Activated CD8-positive, alpha-beta memory T cell treated with anti-CD3 and anti-CD28 coated beads for 36 hours (primary cell): Measurements from ENCODE around the gene CD79B. TPM values are rescaled to one million over a fixed set of nuclear protein-coding genes. Genes with fewer than 3 reads are reported as not detected.
"Not testable (repeated sequence)": the region's sequence is repeated elsewhere in the genome, so short reads cannot be mapped to it uniquely, and the experiment has no call there.

Experiments
- CTCF ChIA-PET: fragments of 350-600 bp; sonication (Branson Sonifier 250); formaldehyde crosslinking; loops from one replicate; lab custom pipeline; 2021; ENCODE audit warnings: antibody characterized with exemption; lab: Charles Lee
- POLR2A ChIA-PET: fragments of 350-600 bp; sonication (Branson Sonifier 250); formaldehyde crosslinking; loops from one replicate; lab custom pipeline; 2021; ENCODE audit warnings: antibody characterized with exemption; lab: Charles Lee
- total RNA-seq, 2 experiments: library from RNA; stranded (reverse); gene quantifications; one replicate each; pipeline ENCODE4 v1.2.3, GENCODE V29; 2021

CD79B gene
- total RNA-seq, 2 experiments from 2014 or later = 23.4 to 23.9 TPM

DNA sequence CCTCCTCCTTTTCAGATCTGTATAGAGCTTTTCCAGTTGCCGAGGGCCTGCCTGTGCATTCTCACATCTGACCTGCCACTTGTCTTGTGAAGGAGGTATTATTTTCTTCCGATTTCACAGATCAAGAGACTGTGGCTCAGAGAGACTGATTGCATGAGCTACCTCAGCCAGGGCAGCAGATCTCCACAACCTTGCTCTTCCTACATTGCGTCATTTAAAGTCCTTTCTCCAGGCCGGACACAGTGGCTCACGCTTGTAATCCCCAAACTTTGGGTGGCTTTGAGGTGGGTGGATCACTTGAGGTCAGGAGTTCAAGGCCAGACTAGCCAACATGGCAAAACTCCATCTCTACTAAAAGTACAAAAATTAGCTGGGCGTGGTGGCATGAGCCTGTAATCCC, 12.1 kb downstream of the CD79B start:
- CTCF ChIA-PET = interaction anchor here (0.7 to 3.6 kb wide), 19 partner anchors 8 to 213 kb away, joined by 3 to 36 read pairs (median 5); partner anchors contain the start of genes CSHL1 and PRR29
- POLR2A ChIA-PET = not testable (repeated sequence)

GRCh38 chr17:63919311-63919723, 12.8 kb downstream of the CD79B start:
- ChIA-PET CTCF (interaction anchor here (0.6 to 3.6 kb wide), 26 partner anchors 8 to 218 kb away, joined by 3 to 36 read pairs (median 5); partner anchors contain the start of genes CD79B, CSHL1, ICAM2 and PRR29), POLR2A (no interaction called here)

DNA sequence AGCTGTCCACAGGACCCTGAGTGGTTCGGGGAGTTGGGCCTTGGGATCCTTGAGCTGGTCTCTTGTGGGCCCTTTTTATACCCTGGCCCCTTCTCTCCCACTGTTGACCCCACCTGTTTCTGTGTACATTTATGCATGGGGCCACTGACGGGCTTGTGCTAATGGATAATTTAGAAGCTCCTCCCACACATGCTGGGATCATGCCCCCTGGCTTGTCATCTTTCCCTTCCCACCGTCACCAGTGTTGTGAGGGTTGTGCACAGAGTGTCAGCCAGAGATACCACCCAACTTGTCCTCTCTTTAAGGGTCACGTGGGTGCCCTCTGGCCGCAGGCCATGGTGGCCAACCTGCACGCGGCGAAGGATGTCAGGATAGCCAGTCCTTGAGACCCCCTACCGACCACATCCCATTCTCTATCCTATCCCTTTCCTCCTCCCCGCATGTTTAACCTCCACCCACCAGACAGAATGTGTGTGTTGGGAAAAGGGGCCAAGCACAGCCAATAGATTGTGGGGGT, 13.3 kb downstream of the CD79B start, which contains the start of gene GH1:
Gene GH1, minus strand, starts transcription at position 51 of the 517 bp plus-strand sequence. CDS start 63 bp downstream, outside the sequence.
- POLR2A ChIA-PET = not testable (repeated sequence)
- CTCF ChIA-PET = interaction anchor here (0.6 to 3.6 kb wide), 27 partner anchors 8 to 218 kb away, joined by 3 to 36 read pairs (median 5); partner anchors contain the start of genes CD79B, CSHL1 and ICAM2

DNA sequence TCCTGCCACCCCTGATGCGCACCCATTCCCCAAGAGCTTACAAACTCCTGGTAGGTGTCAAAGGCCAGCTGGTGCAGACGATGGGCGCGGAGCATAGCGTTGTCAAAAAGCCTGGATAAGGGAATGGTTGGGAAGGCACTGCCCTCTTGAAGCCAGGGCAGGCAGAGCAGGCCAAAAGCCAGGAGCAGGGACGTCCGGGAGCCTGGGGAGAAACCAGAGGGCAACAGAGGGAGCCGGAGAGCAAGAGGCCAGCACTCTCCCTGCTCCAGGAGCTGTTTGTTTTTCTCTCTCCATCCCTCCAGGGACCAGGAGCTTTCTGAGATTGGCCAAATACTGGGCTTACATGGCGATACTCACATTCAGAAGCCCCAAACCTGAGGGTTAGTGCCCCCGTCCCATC, 13.8 kb downstream of the CD79B start:
- ChIA-PET CTCF (interaction anchor here (0.6 to 3.6 kb wide), 12 partner anchors 14 to 215 kb away, joined by 3 to 36 read pairs (median 12); partner anchors contain the start of gene CD79B), POLR2A (no interaction called here)

DNA sequence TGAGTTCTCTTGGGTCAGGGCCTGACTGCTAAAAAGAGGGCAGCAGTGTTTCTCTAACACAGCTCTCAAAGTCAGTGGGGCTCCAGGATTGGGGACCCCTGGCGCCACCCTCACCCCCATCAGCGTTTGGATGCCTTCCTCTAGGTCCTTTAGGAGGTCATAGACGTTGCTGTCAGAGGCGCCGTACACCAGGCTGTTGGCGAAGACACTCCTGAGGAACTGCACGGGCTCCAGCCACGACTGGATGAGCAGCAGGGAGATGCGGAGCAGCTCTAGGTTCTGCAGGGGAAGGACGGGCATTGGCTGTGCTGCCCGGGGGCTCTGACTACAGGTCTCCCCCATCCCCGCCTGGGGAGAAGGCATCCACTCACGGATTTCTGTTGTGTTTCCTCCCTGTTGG, 14.5 kb downstream of the CD79B start:
- ChIA-PET CTCF (interaction anchor here (0.6 to 3.6 kb wide), 6 partner anchors 29 to 216 kb away, joined by 3 to 36 read pairs (median 12); no protein-coding TSS in a partner anchor), POLR2A (no interaction called here)

DNA sequence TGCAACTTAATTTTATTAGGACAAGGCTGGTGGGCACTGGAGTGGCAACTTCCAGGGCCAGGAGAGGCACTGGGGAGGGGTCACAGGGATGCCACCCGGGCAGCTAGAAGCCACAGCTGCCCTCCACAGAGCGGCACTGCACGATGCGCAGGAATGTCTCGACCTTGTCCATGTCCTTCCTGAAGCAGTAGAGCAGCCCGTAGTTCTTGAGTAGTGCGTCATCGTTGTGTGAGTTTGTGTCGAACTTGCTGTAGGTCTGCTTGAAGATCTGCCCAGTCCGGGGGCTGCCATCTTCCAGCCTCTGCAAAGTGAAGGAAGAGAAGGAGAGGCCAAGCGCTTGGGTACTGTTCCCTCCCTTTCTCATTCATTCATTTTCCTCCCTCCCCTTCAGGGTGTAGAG, 14.9 kb downstream of the CD79B start:
- CTCF ChIA-PET = interaction anchor here (1.3 to 3.6 kb wide), 5 partner anchors 12 to 216 kb away, joined by 3 to 36 read pairs (median 21); no protein-coding TSS in a partner anchor
- POLR2A ChIA-PET = not testable (repeated sequence)

- CTCF ChIA-PET = interaction anchor here (1.3 to 1.7 kb wide), 2 partner anchors 13 to 51 kb away, joined by 3 to 4 read pairs; no protein-coding TSS in a partner anchor
- POLR2A ChIA-PET = no interaction called here
These were observed 15.5 kb downstream of the CD79B start for GRCh38 chr17:63916566-63917185.

- CTCF ChIA-PET = interaction anchor here (1.2 to 1.7 kb wide), 2 partner anchors 13 to 110 kb away, joined by 4 read pairs; no protein-coding TSS in a partner anchor
- POLR2A ChIA-PET = not testable (repeated sequence)
These were observed 16.4 kb downstream of the CD79B start for GRCh38 chr17:63915753-63916152.

GRCh38 chr17:63914471-63914870, 17.7 kb downstream of the CD79B start:
- ChIA-PET CTCF (interaction anchor here (0.7 to 1.3 kb wide), 2 partner anchors 9 to 18 kb away, joined by 3 read pairs; partner anchors contain the start of gene CD79B), POLR2A (no interaction called here)

GRCh38 chr17:63911657-63912100, 20.5 kb downstream of the CD79B start:
- CTCF ChIA-PET = interaction anchor here (0.7 to 3.7 kb wide), 14 partner anchors 8 to 252 kb away, joined by 3 to 17 read pairs (median 3); partner anchors contain the start of gene GH2
- POLR2A ChIA-PET = interaction anchor here (0.6 kb wide), 1 partner anchor 46 kb away, joined by 7 read pairs; no protein-coding TSS in a partner anchor

GRCh38 chr17:63911041-63911635, 21.0 kb downstream of the CD79B start, which contains the start of gene CSHL1:
TSS of gene CSHL1 (minus strand) at chr17:63911258. CDS start at chr17:63911196, 62 bp downstream.
- ChIA-PET POLR2A (interaction anchor here (0.6 kb wide), 1 partner anchor 46 kb away, joined by 7 read pairs; no protein-coding TSS in a partner anchor), CTCF (interaction anchor here (1.0 to 3.7 kb wide), 13 partner anchors 8 to 222 kb away, joined by 3 to 17 read pairs (median 4); partner anchors contain the start of gene GH2)

- CTCF ChIA-PET = interaction anchor here (1.1 to 3.7 kb wide), 5 partner anchors 29 to 223 kb away, joined by 5 to 17 read pairs (median 10); partner anchors contain the start of gene GH2
- POLR2A ChIA-PET = no interaction called here
These were observed 22.0 kb downstream of the CD79B start for GRCh38 chr17:63910096-63910495.

- POLR2A ChIA-PET = not testable (repeated sequence)
- CTCF ChIA-PET = interaction anchor here (2.4 kb wide), 1 partner anchor 223 kb away, joined by 10 read pairs; no protein-coding TSS in a partner anchor
These were observed 22.5 kb downstream of the CD79B start for GRCh38 chr17:63909586-63909985.

DNA sequence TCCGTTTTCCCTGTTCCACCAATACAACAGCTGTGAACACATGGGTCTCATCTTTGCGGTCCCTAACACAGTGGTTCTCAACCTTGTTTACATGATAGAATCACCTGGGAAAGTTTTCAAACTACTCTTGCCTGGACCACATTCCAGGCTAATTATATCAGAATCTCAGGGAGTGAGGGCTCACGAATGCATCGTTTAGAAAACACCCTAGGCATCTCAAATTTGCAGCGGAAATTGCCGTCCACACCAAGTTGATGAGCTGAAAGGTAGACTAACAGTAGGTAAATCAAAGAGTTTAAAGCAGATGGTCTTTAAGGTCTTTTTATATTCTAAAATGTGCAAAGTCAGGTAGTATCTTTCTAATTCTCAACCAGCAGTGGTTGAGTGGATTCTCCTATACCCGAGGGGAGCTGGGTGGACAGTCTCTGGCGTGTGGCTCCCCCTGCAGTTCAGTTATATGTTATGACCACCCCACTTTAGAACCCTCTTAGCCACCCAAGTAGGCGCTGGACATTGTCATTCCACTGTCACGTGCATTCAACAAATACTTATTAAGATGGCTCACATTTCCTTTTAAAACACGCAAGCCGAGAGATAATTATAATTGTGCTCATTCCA, 24.9 kb downstream of the CD79B start:
- CTCF ChIA-PET = interaction anchor here (0.8 to 2.2 kb wide), 5 partner anchors 19 to 226 kb away, joined by 3 to 4 read pairs (median 4); no protein-coding TSS in a partner anchor
- POLR2A ChIA-PET = not testable (repeated sequence)

DNA sequence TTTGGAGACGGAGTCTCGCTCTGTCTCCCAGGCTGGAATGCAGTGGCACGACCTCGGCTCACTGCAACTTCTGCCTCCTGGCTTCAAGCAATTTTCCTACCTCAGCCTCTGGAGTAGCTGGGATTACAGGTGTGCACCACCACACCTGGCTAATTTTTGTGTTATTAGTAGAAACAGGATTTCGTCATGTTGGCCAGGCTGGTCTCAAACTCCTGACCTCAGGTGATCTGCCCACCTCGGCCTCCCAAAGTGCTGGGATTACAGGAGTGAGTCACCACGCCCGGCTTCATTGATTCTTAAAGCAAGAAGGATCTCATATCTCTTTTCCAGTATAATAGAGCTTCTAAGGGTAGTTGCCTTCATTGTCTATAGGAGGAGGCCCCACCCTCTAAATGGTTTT, 27.3 kb downstream of the CD79B start:
- POLR2A ChIA-PET = not testable (repeated sequence)
- CTCF ChIA-PET = interaction anchor here (0.7 to 2.7 kb wide), 6 partner anchors 10 to 140 kb away, joined by 3 to 9 read pairs (median 4); no protein-coding TSS in a partner anchor

GRCh38 chr17:63903787-63904201, 28.3 kb downstream of the CD79B start:
- POLR2A ChIA-PET = not testable (repeated sequence)
- CTCF ChIA-PET = interaction anchor here (1.1 to 2.7 kb wide), 7 partner anchors 15 to 157 kb away, joined by 3 to 9 read pairs (median 4); no protein-coding TSS in a partner anchor

DNA sequence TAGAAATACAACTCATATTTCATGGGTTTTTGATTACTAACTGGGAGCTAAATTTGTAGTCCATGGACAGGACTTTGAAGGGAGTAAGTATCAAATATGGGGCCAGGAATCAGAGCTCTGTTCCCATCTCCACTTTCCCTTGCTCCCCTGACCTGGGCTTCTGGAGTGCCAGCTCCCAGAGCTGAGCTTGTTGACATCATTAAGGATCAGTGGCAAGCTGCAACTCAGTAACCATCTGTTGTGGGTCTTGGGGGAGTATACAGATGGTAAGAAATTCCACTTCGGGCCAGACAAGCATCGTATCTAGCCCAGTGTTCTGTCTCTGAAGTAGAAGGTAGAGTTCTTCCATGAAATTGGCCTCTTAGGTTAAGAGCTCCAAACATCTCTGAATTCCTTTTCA, 30.2 kb downstream of the CD79B start:
- POLR2A ChIA-PET = not testable (repeated sequence)
- CTCF ChIA-PET = interaction anchor here (0.9 to 1.1 kb wide), 4 partner anchors 12 to 246 kb away, joined by 3 to 4 read pairs (median 3); no protein-coding TSS in a partner anchor
